HG03571 (cell line): ENCODE data around the gene ART3.

Source experiments
- ATAC-seq: cut with Tn5 transposase; IDR thresholded peaks from one replicate; pipeline ENCODE4 v1.9.1; 2021; ENCODE audit not compliant: unreplicated experiment

The ART3 gene

GRCh38 chr4:76067652-76068286, 6.7 kb upstream of the ART3 start:
- ATAC-seq = no peak

DNA sequence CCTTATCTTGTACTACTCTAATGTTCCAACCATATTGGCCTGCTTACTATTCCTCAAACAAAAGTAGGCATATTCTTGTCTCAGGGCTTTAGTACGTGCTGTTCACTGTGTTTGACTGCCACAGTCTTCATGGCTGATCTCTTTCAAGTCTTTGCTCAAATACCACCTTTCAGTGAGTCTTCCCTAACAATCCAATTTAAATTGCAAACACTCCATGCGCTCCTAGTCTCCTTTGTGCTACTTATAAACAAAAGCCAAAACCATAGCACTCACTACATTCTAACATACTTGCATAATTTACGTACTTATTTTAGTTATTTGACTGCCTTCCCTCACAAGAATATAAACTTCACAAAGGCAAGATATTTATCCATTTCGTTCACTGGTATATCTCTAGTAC, 1.7 kb upstream of the ART3 start:
- ATAC-seq = no peak

- no peak for ATAC-seq
Observed at GRCh38 chr4:76074993-76075600, 588 bp downstream of the ART3 start.

GRCh38 chr4:76078033-76078613, 3.6 kb downstream of the ART3 start:
- no peak for ATAC-seq

DNA sequence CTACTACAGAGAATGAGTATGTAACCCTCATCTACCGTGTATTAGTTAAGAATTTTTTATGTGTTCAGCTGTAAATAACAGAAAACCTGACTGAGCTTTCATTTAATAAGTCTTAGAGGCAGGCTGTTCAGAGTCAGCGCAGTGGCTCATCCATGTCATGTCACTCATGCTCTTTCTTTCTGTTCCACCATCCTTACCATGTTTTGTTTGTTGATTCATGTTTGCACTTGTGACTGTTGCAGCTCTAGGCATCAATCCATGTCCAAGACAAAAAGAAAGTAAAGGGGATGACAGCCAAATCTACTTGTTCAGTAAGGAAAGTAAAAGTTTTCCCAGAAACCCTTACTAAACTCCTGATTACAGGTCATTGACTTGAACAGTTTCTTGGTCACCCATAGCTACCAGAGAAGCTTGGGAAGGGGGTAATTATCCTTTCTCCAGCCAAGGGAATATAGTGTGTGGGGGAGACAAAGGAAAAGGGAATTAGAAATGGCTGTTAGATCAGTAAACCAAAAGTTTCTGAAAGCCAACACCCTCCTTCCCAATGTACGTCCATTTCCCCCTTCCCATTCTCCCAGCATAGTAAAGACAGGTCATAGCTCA, 9.0 kb downstream of the ART3 start:
- ATAC-seq = no peak

- no peak for ATAC-seq
Observed at GRCh38 chr4:76084542-76084941, 10.0 kb downstream of the ART3 start.

- no peak for ATAC-seq
Observed at GRCh38 chr4:76087007-76087769, 12.7 kb downstream of the ART3 start.

DNA sequence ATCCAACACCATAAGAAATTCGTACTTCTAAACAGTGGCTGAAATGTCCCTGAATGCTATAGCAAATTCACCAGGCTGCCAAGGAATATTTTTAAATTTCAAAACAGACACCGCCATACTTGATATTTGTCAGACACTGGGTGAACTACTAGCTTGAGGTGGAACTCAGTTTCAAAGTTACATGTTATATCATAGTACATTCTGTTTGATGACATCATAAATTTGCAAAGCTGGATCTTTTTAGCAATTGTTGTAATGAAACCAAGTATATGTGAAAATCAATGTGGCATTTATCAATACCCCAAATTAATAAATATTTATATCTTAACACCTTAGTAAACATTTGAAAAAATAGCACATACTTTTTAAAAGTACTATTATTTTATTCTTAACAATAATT, 14.2 kb downstream of the ART3 start:
- no peak for ATAC-seq

DNA sequence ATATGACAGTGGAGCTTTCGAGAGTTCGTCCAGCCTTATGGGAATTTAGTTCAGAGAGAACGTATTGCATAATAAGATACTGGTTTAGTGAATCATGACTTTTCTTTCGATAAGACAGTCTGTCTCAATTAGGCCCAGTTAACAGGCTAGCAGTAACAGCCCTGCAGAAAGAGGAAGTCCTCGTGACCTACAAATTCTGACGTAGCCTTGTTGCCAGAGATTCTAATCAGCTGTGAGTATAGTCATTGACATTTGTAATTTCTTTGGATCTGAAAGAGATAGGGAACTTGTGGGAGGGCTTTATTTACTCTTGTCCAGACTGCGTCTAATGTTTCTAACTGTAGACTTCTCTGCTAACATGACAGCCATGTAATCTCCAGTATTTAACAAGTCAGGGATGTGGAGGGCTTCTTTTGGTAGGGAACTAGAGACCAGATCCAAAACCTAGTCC, 15.8 kb downstream of the ART3 start:
- ATAC-seq = no peak

- no peak for ATAC-seq
Observed at GRCh38 chr4:76091052-76091451, 16.5 kb downstream of the ART3 start.

- no peak for ATAC-seq
Observed at GRCh38 chr4:76095568-76095967, 21.1 kb downstream of the ART3 start.

- no peak for ATAC-seq
Observed at GRCh38 chr4:76096076-76096475, 21.6 kb downstream of the ART3 start.

- no peak for ATAC-seq
Observed at GRCh38 chr4:76105652-76106051, 31.1 kb downstream of the ART3 start.

DNA sequence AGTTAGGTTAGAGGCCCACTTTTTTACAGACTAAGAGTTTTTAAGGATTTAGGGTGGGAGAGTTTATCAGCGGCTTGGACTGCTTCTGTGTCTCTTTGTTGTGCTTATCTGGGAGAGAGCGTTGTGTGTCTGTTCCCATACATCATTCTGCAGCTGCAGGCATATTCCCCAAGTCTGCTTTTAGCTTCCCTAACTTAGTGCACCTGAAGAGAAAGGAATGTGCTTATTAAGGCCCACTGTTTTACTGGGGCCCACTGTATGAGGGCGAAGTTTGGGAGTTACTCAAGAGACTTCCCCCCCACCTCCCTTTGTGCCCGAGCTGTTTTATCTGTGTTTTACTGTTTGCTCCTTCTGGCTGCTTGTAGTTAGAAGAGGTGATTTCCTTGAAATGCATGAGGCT, 31.9 kb downstream of the ART3 start:
- ATAC-seq = no peak

- ATAC-seq = no peak
Observed at GRCh38 chr4:76108467-76109181, 34.1 kb downstream of the ART3 start.

DNA sequence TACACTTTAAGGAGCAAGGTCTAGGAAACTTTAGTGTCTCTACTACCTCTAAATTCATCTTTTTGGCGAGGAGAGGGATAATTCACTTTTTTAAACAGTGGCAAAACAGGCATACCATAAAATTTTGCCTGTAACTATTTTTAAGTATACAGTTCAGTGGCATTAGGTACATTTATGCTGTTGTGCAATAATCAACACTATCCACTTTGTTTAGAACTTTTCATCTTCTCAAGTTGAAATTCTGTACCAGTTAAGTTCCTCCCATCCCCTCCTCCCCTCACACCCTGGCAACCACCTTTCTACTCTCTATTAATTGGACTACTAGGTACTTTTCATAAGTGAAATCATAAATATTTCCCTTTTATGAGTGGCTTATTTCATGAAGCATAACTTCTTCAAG, 42.3 kb downstream of the ART3 start:
- no peak for ATAC-seq

GRCh38 chr4:76117536-76117935, 43.0 kb downstream of the ART3 start:
- ATAC-seq = no peak

DNA sequence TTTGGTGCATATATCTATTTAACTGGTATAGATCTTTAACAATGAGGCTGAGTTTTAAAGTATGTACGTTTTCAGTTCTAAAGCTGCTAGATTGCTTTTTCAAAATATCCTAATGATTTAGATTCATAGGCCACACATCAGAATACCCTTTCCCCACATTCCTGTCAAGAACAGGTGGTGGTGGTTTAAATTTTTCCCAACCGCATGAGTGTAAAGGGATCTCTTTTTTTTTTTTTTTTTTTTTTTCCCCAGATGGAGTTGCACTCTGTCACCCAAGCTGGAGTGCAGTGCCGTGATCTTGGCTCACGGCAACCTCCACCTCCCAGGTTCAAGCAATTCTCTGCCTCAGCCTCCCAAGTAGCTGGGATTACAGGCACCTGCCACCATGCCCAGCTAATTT, 45.7 kb downstream of the ART3 start:
- no peak for ATAC-seq

DNA sequence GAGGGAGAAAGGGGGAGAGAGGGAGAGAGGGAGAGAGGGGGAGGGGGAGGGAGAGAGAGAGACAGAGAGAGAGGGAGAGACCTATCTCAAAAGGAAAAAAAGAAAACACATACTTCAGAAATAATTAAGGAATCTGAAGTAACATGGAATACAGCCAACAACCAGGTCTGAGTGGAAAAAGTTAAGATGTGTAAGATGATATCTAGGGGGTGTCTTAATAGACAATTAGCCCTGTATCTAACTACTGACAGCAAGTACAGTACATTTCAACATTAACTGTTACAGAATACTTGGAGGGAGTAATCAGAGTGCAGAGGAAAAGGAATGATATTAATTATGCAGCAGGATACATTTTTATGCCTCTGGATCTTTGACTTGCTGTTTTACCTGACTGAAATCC, 51.3 kb downstream of the ART3 start:
- no peak for ATAC-seq

GRCh38 chr4:76127754-76128153, 53.2 kb downstream of the ART3 start:
- ATAC-seq = no peak

- ATAC-seq = no peak
Observed at GRCh38 chr4:76141241-76141640, 66.7 kb downstream of the ART3 start.
